B cell (primary cell): ENCODE measurements around the gene ILDR1.

ENCODE experiments used
- EZH2 ChIP-seq: IDR thresholded peaks from 2 replicates; pipeline ENCODE4 v1.6.1; 2012; ENCODE audit warnings: borderline replicate concordance, low read depth, mild to moderate bottlenecking, moderate library complexity, low read length; ENCODE audit not compliant: insufficient read depth, poor library complexity, severe bottlenecking
- TF ChIP-seq, protein P1 (sequence below): fragments of 200-600 bp; IDR thresholded peaks from one replicate; pipeline ENCODE4 v1.8.0; 2022; ENCODE audit warnings: antibody characterized with exemption, mild to moderate bottlenecking

GRCh38 chr3:121961283-121961682, 60.8 kb downstream of the ILDR1 start:
- TF ChIP-seq, protein P1, sequence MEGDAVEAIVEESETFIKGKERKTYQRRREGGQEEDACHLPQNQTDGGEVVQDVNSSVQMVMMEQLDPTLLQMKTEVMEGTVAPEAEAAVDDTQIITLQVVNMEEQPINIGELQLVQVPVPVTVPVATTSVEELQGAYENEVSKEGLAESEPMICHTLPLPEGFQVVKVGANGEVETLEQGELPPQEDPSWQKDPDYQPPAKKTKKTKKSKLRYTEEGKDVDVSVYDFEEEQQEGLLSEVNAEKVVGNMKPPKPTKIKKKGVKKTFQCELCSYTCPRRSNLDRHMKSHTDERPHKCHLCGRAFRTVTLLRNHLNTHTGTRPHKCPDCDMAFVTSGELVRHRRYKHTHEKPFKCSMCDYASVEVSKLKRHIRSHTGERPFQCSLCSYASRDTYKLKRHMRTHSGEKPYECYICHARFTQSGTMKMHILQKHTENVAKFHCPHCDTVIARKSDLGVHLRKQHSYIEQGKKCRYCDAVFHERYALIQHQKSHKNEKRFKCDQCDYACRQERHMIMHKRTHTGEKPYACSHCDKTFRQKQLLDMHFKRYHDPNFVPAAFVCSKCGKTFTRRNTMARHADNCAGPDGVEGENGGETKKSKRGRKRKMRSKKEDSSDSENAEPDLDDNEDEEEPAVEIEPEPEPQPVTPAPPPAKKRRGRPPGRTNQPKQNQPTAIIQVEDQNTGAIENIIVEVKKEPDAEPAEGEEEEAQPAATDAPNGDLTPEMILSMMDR = no peak
- no peak for TF ChIP-seq EZH2
